ENCODE results near the gene STARD13.

Gene STARD13

GRCh38 chr13:33070713-33071112 lies 214.8 kb downstream of the STARD13 start:
- Histone ChIP-seq H3K4me1 (ENCODE audit: low read length) (no peaks in the 10 kb centered on the region), H3K4me3 (ENCODE audit: low read length) (no peak overlapping the region), H2AFZ (ENCODE audit: low read length) (no peak overlapping the region), H3F3A (ENCODE audit: insufficient read depth, low read length) (no peaks in the 10 kb centered on the region), H3K4me2 (ENCODE audit: low read depth, low read length) (no peak overlapping the region), H3K79me2 (ENCODE audit: low read length) (no peaks in the 10 kb centered on the region), H3K27ac (ENCODE audit: low read length) (no peak overlapping the region), H4K20me1 (ENCODE audit: insufficient read depth, low read length) (no peaks in the 10 kb centered on the region), H3K36me3 (replicated peaks; ENCODE audit: insufficient read depth, low read length) (no peaks in the 10 kb centered on the region), H3K9me3 (replicated peaks; ENCODE audit: insufficient read depth, low read length) (no peaks in the 10 kb centered on the region), H3K27me3 (replicated peaks; ENCODE audit: insufficient read depth, low read length) (no peaks in the 10 kb centered on the region), H3K9ac (ENCODE audit: low read length) (no peak overlapping the region), H3K9me2 (replicated peaks; ENCODE audit: insufficient read depth, low read length) (no peaks in the 10 kb centered on the region)
- DNase-seq = no peak
- TF ChIP-seq CTCF (IDR thresholded peaks at IDR 0.05; ENCODE audit: low read length) (no peak), EZH2 (optimal IDR thresholded peaks at IDR 0.05; ENCODE audit: low read depth, low read length) (no peak), EZH2phosphoT487 (IDR thresholded peaks at IDR 0.05; ENCODE audit: low read length) (no peak)

GRCh38 chr13:33069365-33069764 lies 216.2 kb downstream of the STARD13 start:
- no peak overlapping the region for H3K4me3 ChIP-seq (ENCODE audit: low read length)
- no peaks in the 10 kb centered on the region for H3F3A ChIP-seq (ENCODE audit: insufficient read depth, low read length)
- no peak overlapping the region for H3K9ac ChIP-seq (ENCODE audit: low read length)
- H3K27ac ChIP-seq (ENCODE audit: low read length) = no peak overlapping the region
- H2AFZ ChIP-seq (ENCODE audit: low read length) = no peak overlapping the region
- no peak for TF ChIP-seq EZH2 (optimal IDR thresholded peaks at IDR 0.05; ENCODE audit: low read depth, low read length)
- no peak for TF ChIP-seq CTCF (IDR thresholded peaks at IDR 0.05; ENCODE audit: low read length)
- TF ChIP-seq EZH2phosphoT487 (IDR thresholded peaks at IDR 0.05; ENCODE audit: low read length) = no peak
- DNase-seq = no peak
- no peaks in the 10 kb centered on the region for H3K79me2 ChIP-seq (ENCODE audit: low read length)
- no peak overlapping the region for H3K4me2 ChIP-seq (ENCODE audit: low read depth, low read length)
- H3K36me3 ChIP-seq (replicated peaks; ENCODE audit: insufficient read depth, low read length) = no peaks in the 10 kb centered on the region
- no peaks in the 10 kb centered on the region for H3K4me1 ChIP-seq (ENCODE audit: low read length)
- no peaks in the 10 kb centered on the region for H4K20me1 ChIP-seq (ENCODE audit: insufficient read depth, low read length)
- H3K27me3 ChIP-seq (replicated peaks; ENCODE audit: insufficient read depth, low read length) = no peaks in the 10 kb centered on the region
- no peaks in the 10 kb centered on the region for H3K9me2 ChIP-seq (replicated peaks; ENCODE audit: insufficient read depth, low read length)
- H3K9me3 ChIP-seq (replicated peaks; ENCODE audit: insufficient read depth, low read length) = no peaks in the 10 kb centered on the region

- H3K4me3 ChIP-seq (ENCODE audit: low read length) = no peak overlapping the region
- TF ChIP-seq EZH2 (optimal IDR thresholded peaks at IDR 0.05; ENCODE audit: low read depth, low read length) (no peak), EZH2phosphoT487 (IDR thresholded peaks at IDR 0.05; ENCODE audit: low read length) (no peak), CTCF (IDR thresholded peaks at IDR 0.05; ENCODE audit: low read length) (no peak)
- H3K4me1 ChIP-seq (ENCODE audit: low read length) = no peaks in the 10 kb centered on the region
- DNase-seq = no peak
- H3K27me3 ChIP-seq (replicated peaks; ENCODE audit: insufficient read depth, low read length) = no peaks in the 10 kb centered on the region
- no peak overlapping the region for H3K27ac ChIP-seq (ENCODE audit: low read length)
- H3K9me3 ChIP-seq (replicated peaks; ENCODE audit: insufficient read depth, low read length) = no peaks in the 10 kb centered on the region
- H3F3A ChIP-seq (ENCODE audit: insufficient read depth, low read length) = no peaks in the 10 kb centered on the region
- no peaks in the 10 kb centered on the region for H3K79me2 ChIP-seq (ENCODE audit: low read length)
- no peaks in the 10 kb centered on the region for H3K36me3 ChIP-seq (replicated peaks; ENCODE audit: insufficient read depth, low read length)
- no peak overlapping the region for H3K4me2 ChIP-seq (ENCODE audit: low read depth, low read length)
- H4K20me1 ChIP-seq (ENCODE audit: insufficient read depth, low read length) = no peaks in the 10 kb centered on the region
- H3K9me2 ChIP-seq (replicated peaks; ENCODE audit: insufficient read depth, low read length) = no peaks in the 10 kb centered on the region
- no peak overlapping the region for H2AFZ ChIP-seq (ENCODE audit: low read length)
- no peak overlapping the region for H3K9ac ChIP-seq (ENCODE audit: low read length)
These were observed 219.2 kb downstream of the STARD13 start for GRCh38 chr13:33066329-33066728.

All from MM.1S (cell line).